T follicular helper cell (primary cell): ENCODE data around the gene SEC24A.
A peak's percentile ranks its signal among the peaks of the same experiment; 100 is the strongest.
"Not testable (repeated sequence)": the region's sequence is repeated elsewhere in the genome, so short reads cannot be mapped to it uniquely, and the experiment has no call there.

Source experiments
- DNase-seq: peaks from one replicate; pipeline ENCODE4 v3.0.0-alpha.2; 2020; ENCODE audit warnings: low read depth

The SEC24A gene

DNA sequence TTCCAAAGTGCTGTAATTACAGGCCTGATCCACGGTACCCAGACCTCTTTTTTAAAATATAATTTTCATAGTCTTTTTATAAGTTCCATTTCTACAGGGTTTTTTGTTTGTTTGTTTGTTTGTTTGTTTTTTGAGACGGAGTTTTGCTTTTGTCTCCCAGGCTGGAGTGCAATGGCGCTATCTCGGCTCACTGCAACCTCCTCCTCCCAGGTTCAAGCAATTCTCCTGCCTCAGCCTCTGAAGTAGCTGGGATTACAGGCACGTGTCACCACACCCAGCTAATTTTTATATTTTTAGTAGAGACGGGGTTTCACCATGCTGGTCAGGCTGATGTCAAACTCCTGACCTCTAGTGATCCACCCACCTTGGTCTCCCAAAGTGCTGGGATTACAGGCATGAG lies 2.1 kb downstream of the SEC24A start:
- not testable (repeated sequence) for DNase-seq

GRCh38 chr5:134651531-134651930 lies 2.9 kb downstream of the SEC24A start:
- DNase-seq, result no peak

DNA sequence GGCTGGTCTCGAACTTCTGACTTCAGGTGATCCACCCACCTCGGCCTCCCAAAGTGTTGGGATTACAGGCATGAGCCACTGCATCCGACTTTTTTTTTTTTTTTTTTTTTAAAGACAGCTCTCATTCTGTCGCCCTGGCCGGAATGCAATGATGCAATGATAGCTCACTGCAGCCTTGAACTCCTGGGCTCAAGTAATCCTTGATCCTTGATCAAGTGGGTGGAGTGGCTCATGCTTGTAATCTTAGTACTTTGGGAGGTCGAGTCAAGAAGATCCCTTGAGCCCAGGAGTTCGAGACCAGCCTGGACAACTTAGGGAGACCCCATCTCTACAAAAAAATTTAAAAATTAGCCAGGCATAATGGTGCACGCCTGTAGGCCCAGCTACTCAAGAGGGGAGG lies 8.1 kb downstream of the SEC24A start:
- DNase-seq, result no peak

GRCh38 chr5:134659456-134659855 lies 10.9 kb downstream of the SEC24A start:
- DNase-seq, result no peak

DNA sequence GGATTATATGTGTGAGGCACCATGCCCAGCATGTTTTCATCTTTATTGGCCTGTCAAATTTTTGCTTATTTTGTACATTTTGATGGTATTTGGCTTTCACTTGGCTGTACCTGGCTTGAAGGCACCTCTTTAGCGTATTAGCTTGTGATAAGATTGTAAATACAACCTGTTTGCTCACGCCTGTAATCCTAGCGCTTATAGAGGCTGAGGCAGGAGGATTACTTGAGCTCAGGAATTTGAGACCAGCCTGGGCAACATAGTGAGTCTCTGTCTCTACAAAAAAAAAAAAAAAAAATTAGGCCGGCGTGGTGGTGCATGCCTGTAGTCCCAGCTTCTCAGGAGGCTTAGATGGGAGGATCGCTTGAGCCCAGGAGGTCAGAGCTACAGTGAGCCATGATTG lies 11.3 kb downstream of the SEC24A start:
- DNase-seq, result no peak

DNA sequence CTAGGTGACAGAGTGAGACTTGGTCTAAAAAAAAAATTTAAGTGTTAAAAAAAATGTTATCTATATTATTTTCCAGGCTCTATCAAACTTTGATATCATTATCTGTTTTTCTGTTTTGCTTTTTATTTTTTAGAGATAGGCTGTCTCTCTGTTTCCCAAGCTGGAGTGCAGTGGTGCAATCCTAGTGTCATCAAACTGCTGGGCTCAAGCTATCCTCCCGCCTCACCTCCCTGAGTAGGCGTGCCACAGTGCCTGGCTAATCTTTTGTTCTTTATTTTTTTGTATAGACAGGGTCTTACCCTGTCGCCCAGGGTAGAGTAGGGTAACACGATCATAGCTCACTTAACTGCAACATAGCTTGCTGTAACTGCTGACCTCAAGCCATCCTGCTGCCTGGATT lies 14.4 kb downstream of the SEC24A start:
- DNase-seq, result no peak

GRCh38 chr5:134664448-134664847 lies 15.9 kb downstream of the SEC24A start:
- no peak for DNase-seq

DNA sequence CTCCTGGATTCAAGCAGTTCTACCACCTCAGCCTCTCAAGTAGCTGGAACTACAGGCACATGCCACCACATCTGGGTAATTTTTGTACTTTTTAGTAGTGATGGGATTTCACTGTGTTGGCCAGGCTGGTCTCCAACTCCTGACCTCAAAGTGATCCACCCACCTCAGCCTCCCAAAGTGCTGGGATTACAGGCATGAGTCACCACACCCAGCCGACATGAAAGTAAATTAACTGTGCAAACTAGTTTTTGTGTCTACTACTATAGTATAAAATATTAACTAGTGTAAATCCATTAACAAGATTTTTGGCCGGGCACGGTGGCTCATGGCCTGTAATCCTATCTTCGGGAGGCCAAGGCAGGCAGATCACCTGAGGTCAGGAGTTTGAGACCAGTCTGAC lies 25.0 kb downstream of the SEC24A start:
- DNase-seq, result not testable (repeated sequence)

DNA sequence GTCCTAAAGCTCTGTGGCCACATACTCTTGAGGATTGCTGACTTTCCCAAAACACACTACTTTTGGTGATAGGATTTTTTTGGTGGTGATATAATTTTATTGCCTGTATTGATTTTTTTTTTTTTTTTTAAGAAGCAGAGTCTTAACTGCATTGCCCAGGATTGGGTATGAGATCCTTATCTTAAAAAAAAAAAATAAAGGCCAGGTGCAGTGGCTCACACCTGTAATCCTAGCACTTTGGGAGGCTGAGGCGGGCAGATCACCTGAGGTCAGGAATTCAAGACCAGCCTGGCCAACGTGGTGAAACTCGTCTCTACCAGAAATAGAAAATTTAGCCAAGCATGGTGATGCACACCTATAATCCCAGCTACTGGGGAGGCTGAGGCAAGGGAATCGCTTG lies 28.8 kb downstream of the SEC24A start:
- DNase-seq, result not testable (repeated sequence)

DNA sequence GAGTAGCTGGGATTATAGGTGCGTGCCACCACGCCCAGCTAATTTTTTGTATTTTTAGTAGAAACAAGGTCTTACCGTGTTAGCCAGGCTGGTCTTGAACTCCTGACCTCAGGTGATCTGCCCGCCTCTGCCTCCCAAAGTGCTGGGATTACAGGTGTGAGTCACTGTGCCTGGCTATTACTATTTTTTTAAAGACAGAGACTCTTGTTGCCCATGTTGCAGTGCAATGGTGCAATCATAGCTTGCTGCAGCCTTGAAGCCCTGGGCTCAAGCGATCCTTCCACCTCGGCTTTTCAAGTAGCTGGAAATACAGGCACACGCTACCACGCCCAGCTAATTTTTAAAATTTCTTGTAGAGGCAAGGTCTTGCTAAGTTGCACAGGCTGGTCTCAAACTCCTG lies 41.6 kb downstream of the SEC24A start:
- not testable (repeated sequence) for DNase-seq

DNA sequence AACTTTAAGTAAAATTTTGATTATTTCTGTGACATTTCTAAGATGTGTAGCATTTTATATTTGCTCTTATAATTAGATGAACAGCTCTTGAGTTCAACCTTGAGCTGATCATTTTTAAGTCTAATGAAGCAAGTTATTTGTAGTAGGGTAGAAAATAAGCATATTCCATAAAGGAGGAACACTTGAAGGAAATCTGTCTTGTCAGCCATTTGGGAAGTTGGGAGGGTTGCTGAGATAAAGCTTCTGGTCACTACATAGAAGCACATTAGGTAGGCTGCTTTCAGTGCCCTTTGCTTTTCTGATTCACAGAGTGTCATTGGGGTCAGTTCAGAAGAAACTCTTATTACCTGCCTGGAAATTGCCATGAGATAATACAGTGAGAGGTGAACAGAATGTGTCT lies 44.1 kb downstream of the SEC24A start:
- DNase-seq, result no peak

DNA sequence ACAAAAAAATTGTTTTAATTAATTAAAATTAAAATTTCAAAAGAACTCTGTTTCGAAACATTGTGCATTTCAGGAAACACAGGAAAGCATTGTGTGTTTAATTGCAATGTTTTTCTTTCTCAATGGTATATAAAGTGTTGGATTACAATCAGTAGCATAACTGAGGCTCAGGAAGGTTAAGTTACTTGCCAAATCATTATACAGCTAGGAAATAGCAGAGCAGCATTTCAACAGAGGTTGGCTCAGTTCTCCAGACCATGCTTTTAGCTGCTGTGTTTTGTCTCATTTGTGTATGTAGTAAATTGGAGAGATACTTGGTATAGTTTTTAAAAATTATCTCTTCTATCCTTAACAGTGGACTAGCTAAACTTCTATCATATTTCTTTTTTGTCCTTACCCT lies 59.7 kb downstream of the SEC24A start:
- no peak for DNase-seq

- no peak for DNase-seq
Measured at GRCh38 chr5:134714120-134714519, 65.5 kb downstream of the SEC24A start.

- DNase-seq, result no peak
Measured at GRCh38 chr5:134714541-134714940, 66.0 kb downstream of the SEC24A start.

GRCh38 chr5:134715466-134715865 lies 66.9 kb downstream of the SEC24A start:
- not testable (repeated sequence) for DNase-seq

GRCh38 chr5:134724872-134725271 lies 76.3 kb downstream of the SEC24A start:
- no peak for DNase-seq

DNA sequence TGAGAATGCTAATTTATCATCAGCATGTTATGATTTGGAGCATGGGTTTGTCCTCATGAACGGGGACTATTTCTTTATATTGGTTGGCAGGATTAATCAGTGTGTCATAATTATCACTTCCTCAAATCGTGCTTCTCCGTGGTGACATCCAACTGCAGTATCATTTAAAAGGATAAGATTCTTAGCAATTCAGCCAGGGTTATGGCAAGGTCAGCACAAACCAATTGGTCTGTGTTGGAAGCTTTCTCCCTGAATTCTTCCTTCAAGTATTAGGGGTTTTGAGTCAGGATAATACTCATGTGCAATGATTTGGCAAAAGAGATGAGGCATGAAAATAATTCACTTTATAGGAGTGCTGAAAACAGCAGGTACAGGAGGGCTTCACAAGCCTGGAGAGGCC lies 84.2 kb downstream of the SEC24A start:
- DNase-seq, result no peak

- no peak for DNase-seq
Measured at GRCh38 chr5:134735243-134735642, 86.7 kb downstream of the SEC24A start.

GRCh38 chr5:134736173-134736812 lies 87.7 kb downstream of the SEC24A start:
- no peak for DNase-seq

GRCh38 chr5:134738133-134738962 lies 89.8 kb downstream of the SEC24A start, which contains the start of gene CAMLG:
Gene CAMLG, plus strand, starts transcription at chr5:134738548. Its CDS starts 73 bp downstream, at chr5:134738621.
- peak; percentile 96 for DNase-seq

DNA sequence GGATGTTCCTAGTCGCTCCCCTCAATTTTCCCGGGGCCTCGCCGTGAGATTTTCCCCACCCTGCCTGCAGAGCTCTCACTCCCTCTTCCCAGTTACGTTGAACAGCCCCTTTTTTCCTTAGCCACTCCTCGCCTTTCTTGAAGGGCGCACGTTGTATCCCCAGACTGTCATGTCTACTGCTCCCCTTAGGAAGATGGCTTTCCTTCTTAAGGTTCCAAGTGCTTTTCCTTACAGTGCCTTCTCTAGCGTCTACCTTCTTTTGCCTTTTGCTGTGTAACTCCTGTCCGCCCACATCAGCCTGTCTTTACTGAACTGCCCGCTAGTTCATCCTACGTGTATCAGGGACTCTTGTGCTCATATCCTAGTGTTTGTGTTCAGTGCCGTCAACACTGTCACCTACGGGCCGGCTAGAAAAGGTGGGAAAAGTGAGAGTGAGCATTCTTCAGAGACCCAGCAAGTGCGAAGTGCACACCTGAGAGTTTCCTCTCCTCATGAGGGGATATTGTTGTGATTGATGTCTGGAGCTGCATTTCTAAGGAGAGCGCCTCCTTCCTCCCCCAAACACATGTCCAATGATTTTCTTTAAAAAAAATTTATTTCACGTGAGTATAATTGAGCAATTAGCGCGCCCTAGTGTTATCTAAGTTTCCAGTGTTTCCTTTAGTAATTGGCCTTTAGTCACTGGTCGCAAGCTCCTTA lies 90.5 kb downstream of the SEC24A start:
- DNase-seq, result peak; percentile 6

DNA sequence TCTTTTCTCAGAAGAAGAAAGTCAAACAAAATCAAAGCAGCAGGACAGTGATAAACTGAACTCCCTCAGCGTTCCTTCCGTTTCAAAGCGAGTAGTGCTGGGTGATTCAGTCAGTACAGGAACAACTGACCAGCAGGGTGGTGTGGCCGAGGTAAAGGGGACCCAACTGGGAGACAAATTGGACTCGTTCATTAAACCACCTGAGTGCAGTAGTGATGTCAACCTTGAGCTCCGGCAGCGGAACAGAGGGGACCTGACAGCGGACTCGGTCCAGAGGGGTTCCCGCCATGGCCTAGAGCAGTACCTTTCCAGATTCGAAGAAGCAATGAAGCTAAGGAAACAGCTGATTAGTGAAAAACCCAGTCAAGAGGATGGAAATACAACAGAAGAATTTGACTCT lies 92.5 kb downstream of the SEC24A start:
- no peak for DNase-seq

DNA sequence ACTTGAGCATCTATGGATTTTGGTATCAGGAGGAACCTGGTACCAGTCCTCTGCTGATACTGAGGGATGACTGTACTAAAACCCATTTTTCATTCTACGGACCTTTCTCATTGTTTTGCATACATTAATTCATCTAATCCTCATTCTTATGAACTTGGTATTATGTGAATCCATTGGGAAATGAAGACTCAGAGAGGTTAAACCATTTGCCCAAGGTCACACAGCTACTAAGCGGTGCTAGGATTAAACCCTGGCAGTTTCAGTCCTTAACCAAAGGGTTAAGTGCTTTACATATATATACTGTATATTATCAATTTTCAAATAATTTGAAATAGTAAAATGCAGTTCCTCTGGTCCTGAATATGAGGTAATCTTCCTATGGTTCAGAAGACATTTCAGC lies 93.5 kb downstream of the SEC24A start:
- DNase-seq, result no peak
